GM12878 (cell line): ENCODE results near the gene ARAP2. TPM values are rescaled to one million over a fixed set of nuclear protein-coding genes. Genes with fewer than 3 reads are reported as not detected.

ENCODE experiments used
- ATAC-seq: fragments of 200-7000 bp; cut with Tn5 transposase; 3 replicates; pipeline ENCODE4 v1.9.1; 2020; ENCODE audit warnings: mild to moderate bottlenecking, moderate library complexity
- BruUV-seq: library from RNA; stranded (reverse); fragments of 400-500 nt; replicated peaks from 2 replicates; lab custom pipeline; 2021; lab: Mats Ljungman, UMichigan
- CTCF ChIA-PET: fragments of 300-600 bp; sonication (Branson Sonifier 250); formaldehyde crosslinking; extraction: SDS; loops from one replicate; lab custom pipeline; 2021; ENCODE audit warnings: inconsistent platforms; lab: Yijun Ruan, JAX
- POLR2A ChIA-PET: fragments of 350-600 bp; formaldehyde crosslinking; extraction: SDS; loops from one replicate; lab custom pipeline; 2021; ENCODE audit warnings: inconsistent platforms; lab: Charles Lee
- RAD21 ChIA-PET: fragments of 300-600 bp; sonication (Branson Sonifier 250); formaldehyde crosslinking; loops from one replicate; lab custom pipeline; 2023; ENCODE audit warnings: antibody characterized with exemption; ENCODE audit not compliant: unreplicated experiment; lab: Charles Lee
- SMC1A ChIA-PET: fragments of 300-600 bp; sonication (Branson Sonifier 250); formaldehyde crosslinking; loops from one replicate; lab custom pipeline; 2023; ENCODE audit not compliant: unreplicated experiment, uncharacterized antibody; lab: Charles Lee
- DNase-seq: peaks from one replicate; pipeline ENCODE4 v3.0.0-alpha.2; 2011; ENCODE audit warnings: low read depth, low spot score
- FAIRE-seq: peaks from 3 replicates; lab custom pipeline; 2011; peaks lifted over from hg19 to GRCh38; lab: Jason Lieb, UNC
- H2AFZ ChIP-seq: 2 replicates; pipeline ENCODE4 v1.6.0; 2011; ENCODE audit warnings: low read depth, low read length, control low read depth; ENCODE audit not compliant: control insufficient read depth
- H3K27ac ChIP-seq: 2 replicates; pipeline ENCODE4 v1.5.1; 2011; ENCODE audit warnings: control low read depth; ENCODE audit not compliant: control insufficient read depth, insufficient read depth
- H3K27me3 ChIP-seq, 2 experiments: replicated peaks in 1 of 2; 2 replicates each; pipeline versions ENCODE4 v1.6.0 to v1.6.1; 2011; ENCODE audit warnings: low read length in 1 of 2; ENCODE audit not compliant: control insufficient read depth in 2 of 2, insufficient read depth in 2 of 2
- H3K36me3 ChIP-seq, 2 experiments: 2 replicates each; pipeline ENCODE4 v1.5.1; 2011; ENCODE audit warnings: low read length in 1 of 2; ENCODE audit not compliant: control insufficient read depth in 2 of 2, insufficient read depth in 2 of 2
- H3K4me1 ChIP-seq: 2 replicates; pipeline ENCODE4 v1.6.1; 2011; ENCODE audit warnings: mild to moderate bottlenecking, low read length, moderate library complexity, mixed read lengths; ENCODE audit not compliant: control insufficient read depth, insufficient read depth
- H3K4me2 ChIP-seq: 2 replicates; pipeline ENCODE4 v1.6.0; 2011; ENCODE audit warnings: control low read depth; ENCODE audit not compliant: control insufficient read depth, insufficient read depth
- H3K4me3 ChIP-seq: fragments of 200-600 bp; sonication (generic); 2 replicates; pipeline ENCODE4 v1.5.1; 2016
- H3K79me2 ChIP-seq: 2 replicates; pipeline ENCODE4 v1.6.0; 2011; ENCODE audit warnings: low read length; ENCODE audit not compliant: control insufficient read depth, insufficient read depth
- H3K9ac ChIP-seq: 2 replicates; pipeline ENCODE4 v1.8.0; 2011; ENCODE audit warnings: low read length, control low read depth, mixed read lengths; ENCODE audit not compliant: control insufficient read depth, insufficient read depth
- H3K9me3 ChIP-seq: replicated peaks from 3 replicates; pipeline ENCODE4 v1.5.1; 2011; ENCODE audit warnings: mild to moderate bottlenecking, low read length; ENCODE audit not compliant: control insufficient read depth, insufficient read depth
- H4K20me1 ChIP-seq: 2 replicates; pipeline ENCODE4 v1.6.0; 2011; ENCODE audit not compliant: control insufficient read depth, insufficient read depth
- CREB1 ChIP-seq: IDR thresholded peaks from 2 replicates; pipeline ENCODE4 v1.6.1; 2012; ENCODE audit warnings: low read depth, mild to moderate bottlenecking, inconsistent platforms
- CREM ChIP-seq: IDR thresholded peaks from 2 replicates; pipeline ENCODE4 v1.6.1; 2014; ENCODE audit warnings: antibody characterized with exemption, low read depth
- EP300 ChIP-seq, 2 experiments: fragments of 150-350 bp in 1 of 2; IDR thresholded peaks; 2 replicates each; pipeline ENCODE4 v1.6.1; 2011 to 2012; ENCODE audit warnings: low read depth in 2 of 2, low read length in 2 of 2, borderline replicate concordance in 1 of 2, improper control_type of control experiment in 1 of 2, inconsistent platforms in 1 of 2; ENCODE audit not compliant: control insufficient read depth in 1 of 2
- IRF4 ChIP-seq: IDR thresholded peaks from 2 replicates; pipeline ENCODE4 v1.6.1; 2011; ENCODE audit warnings: low read depth, low read length
- NBN ChIP-seq: fragments of 450-650 bp; IDR thresholded peaks from 2 replicates; pipeline ENCODE4 v1.6.1; 2016
- SMAD5 ChIP-seq: IDR thresholded peaks from 2 replicates; pipeline ENCODE4 v1.6.1; 2016; ENCODE audit warnings: antibody characterized with exemption, low read depth
- SUPT20H ChIP-seq: IDR thresholded peaks from 2 replicates; pipeline ENCODE4 v1.6.1; 2011; ENCODE audit warnings: low read depth, mild to moderate bottlenecking, low read length, moderate library complexity, borderline replicate concordance; ENCODE audit not compliant: control insufficient read depth
- ZZZ3 ChIP-seq: IDR thresholded peaks from 2 replicates; pipeline ENCODE4 v1.6.1; 2011; ENCODE audit warnings: low read depth; ENCODE audit not compliant: control insufficient read depth, insufficient read length
- WGBS: methylation state at CpG from one replicate; pipeline ENCODE4 v1.1.6; 2016; ENCODE audit warnings: low lambda C conversion rate; ENCODE audit not compliant: insufficient replicate concordance, insufficient coverage; ENCODE audit errors: missing lambda C conversion rate; 5-methylcytosine and 5-hydroxymethylcytosine counted together
- in situ Hi-C: fragments of 300-500 bp; cut with MboI; formaldehyde crosslinking; loops from 9 replicates; pipeline ENCODE4 v1.14.3; 2018; ENCODE audit warnings: mixed read lengths
- intact Hi-C: fragments of 100-400 bp; cut with micrococcal nuclease; formaldehyde crosslinking; loops from one replicate; pipeline ENCODE4 v1.14.2; 2022; ENCODE audit not compliant: unreplicated experiment
- polyA plus RNA-seq, 11 experiments: library from polyadenylated mRNA; depleted of rRNA in 4 of 11; unstranded in 6 of 11; stranded (reverse) in 5 of 11; fragments of >200 nt; fragmentation: Nextera tagmentation in 4 of 11; fragmentation: Illumina TruSeq in 1 of 11; extraction: Ambion mirVana in 4 of 11; extraction: Trizol in 1 of 11; gene quantifications; 1 replicate in 1 of 11; 2 replicates in 10 of 11; pipeline versions ENCODE4 v1.2.1 to v1.2.3, GENCODE V29; 2011 to 2016; ENCODE audit warnings: inconsistent platforms in 2 of 11, missing spikeins in 2 of 11, low read depth in 1 of 11
- total RNA-seq, 4 experiments: library from RNA; depleted of rRNA in 3 of 4; stranded (reverse); fragments of >200 nt in 3 of 4; fragmentation: Illumina TruSeq in 1 of 4; extraction: Trizol in 1 of 4; gene quantifications; 2 replicates each; pipeline versions ENCODE4 v1.2.1 to v1.2.3, GENCODE V29; 2013 to 2021
- TF ChIP-seq, protein P1 (sequence below): fragments of 450-650 bp; conservative IDR thresholded peaks from 2 replicates; pipeline ENCODE4 v1.6.1; 2017; ENCODE audit warnings: mild to moderate bottlenecking, moderate library complexity
- TF ChIP-seq, protein P2 (sequence below): fragments of 450-650 bp; IDR thresholded peaks from 2 replicates; pipeline ENCODE4 v1.6.1; 2017; ENCODE audit warnings: mild to moderate bottlenecking, low read depth, inconsistent platforms; ENCODE audit not compliant: poor library complexity, severe bottlenecking
- TF ChIP-seq, protein P3 (sequence below): fragments of 450-650 bp; IDR thresholded peaks from 2 replicates; pipeline ENCODE4 v1.6.1; 2016; ENCODE audit warnings: mild to moderate bottlenecking

ARAP2 gene
- total and polyA plus RNA-seq, 10 of the 15 experiments (the other 5 are each of a cell fraction or from before 2014, with no cell fraction given) = 5.4 to 36.1 (median 12.2) TPM

DNA sequence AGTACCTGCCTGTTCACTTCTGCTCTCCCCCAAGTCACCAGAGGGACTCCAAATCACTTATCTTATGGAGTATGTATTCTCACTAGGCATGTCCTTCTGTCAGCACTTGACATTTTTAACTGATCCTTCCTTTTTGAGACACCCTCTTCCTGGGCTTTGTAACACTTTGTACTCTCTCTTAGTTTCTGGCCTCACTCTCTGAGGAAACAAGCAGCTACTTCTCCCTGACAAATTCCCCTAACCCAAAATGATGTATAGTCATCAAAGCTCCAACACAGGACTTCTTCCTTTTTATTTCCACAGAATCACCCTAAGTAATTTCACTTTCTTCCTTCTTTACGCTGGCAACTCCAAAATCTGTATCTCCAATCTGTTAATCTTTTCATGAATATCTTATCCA is 101.8 kb downstream of the ARAP2 start (continued):
- TF ChIP-seq, protein P1, sequence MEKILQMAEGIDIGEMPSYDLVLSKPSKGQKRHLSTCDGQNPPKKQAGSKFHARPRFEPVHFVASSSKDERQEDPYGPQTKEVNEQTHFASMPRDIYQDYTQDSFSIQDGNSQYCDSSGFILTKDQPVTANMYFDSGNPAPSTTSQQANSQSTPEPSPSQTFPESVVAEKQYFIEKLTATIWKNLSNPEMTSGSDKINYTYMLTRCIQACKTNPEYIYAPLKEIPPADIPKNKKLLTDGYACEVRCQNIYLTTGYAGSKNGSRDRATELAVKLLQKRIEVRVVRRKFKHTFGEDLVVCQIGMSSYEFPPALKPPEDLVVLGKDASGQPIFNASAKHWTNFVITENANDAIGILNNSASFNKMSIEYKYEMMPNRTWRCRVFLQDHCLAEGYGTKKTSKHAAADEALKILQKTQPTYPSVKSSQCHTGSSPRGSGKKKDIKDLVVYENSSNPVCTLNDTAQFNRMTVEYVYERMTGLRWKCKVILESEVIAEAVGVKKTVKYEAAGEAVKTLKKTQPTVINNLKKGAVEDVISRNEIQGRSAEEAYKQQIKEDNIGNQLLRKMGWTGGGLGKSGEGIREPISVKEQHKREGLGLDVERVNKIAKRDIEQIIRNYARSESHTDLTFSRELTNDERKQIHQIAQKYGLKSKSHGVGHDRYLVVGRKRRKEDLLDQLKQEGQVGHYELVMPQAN = no peak
- no peak for TF ChIP-seq ZZZ3
- TF ChIP-seq EP300 (IDR thresholded peaks at IDR 0.05; ENCODE audit: borderline replicate concordance in 1 of 2, control insufficient read depth in 1 of 2, low read depth in 2 of 2, low read length in 2 of 2) = no peak
- no peak for TF ChIP-seq NBN
- no peak for TF ChIP-seq IRF4
- no peak for TF ChIP-seq SUPT20H
- TF ChIP-seq, protein P2, sequence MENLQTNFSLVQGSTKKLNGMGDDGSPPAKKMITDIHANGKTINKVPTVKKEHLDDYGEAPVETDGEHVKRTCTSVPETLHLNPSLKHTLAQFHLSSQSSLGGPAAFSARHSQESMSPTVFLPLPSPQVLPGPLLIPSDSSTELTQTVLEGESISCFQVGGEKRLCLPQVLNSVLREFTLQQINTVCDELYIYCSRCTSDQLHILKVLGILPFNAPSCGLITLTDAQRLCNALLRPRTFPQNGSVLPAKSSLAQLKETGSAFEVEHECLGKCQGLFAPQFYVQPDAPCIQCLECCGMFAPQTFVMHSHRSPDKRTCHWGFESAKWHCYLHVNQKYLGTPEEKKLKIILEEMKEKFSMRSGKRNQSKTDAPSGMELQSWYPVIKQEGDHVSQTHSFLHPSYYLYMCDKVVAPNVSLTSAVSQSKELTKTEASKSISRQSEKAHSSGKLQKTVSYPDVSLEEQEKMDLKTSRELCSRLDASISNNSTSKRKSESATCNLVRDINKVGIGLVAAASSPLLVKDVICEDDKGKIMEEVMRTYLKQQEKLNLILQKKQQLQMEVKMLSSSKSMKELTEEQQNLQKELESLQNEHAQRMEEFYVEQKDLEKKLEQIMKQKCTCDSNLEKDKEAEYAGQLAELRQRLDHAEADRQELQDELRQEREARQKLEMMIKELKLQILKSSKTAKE = no peak
- TF ChIP-seq CREB1 = no peak

DNA sequence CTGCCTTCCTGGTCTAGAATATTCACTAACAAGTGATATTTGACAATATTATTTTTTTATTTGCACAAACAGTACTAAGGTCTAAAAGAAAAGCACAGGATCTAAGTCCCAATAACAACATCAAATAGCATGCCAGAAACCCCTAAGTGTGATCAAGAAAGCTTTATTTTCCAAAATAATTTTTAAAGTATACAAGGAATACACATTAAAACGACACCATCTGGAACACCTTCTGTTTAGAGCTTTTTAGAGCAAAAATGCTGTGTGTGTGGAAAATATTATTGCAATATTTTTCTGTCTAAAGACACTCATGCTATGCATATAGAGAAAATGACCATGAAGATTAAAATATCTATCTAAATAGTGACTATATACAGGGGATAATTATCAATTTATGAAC is 103.1 kb downstream of the ARAP2 start:
- no peaks in the 10 kb centered on the region for H3K4me1 ChIP-seq
- no peaks in the 10 kb centered on the region for H3K27me3 ChIP-seq
- DNase-seq (no peak), FAIRE-seq (no peak), ATAC-seq (no peak)
- H3K4me3 ChIP-seq = no peak overlapping the region
- no peaks in the 10 kb centered on the region for H3K79me2 ChIP-seq
- TF ChIP-seq, protein P3, sequence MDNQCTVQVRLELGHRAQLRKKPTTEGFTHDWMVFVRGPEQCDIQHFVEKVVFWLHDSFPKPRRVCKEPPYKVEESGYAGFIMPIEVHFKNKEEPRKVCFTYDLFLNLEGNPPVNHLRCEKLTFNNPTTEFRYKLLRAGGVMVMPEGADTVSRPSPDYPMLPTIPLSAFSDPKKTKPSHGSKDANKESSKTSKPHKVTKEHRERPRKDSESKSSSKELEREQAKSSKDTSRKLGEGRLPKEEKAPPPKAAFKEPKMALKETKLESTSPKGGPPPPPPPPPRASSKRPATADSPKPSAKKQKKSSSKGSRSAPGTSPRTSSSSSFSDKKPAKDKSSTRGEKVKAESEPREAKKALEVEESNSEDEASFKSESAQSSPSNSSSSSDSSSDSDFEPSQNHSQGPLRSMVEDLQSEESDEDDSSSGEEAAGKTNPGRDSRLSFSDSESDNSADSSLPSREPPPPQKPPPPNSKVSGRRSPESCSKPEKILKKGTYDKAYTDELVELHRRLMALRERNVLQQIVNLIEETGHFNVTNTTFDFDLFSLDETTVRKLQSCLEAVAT = no peak
- TF ChIP-seq CREM (no peak), EP300 (IDR thresholded peaks at IDR 0.05; ENCODE audit: borderline replicate concordance in 1 of 2, control insufficient read depth in 1 of 2, low read depth in 2 of 2, low read length in 2 of 2) (no peak), SMAD5 (no peak)
- no peak overlapping the region for H2AFZ ChIP-seq
- RAD21 ChIA-PET = interaction anchor here (1.1 kb wide), 1 partner anchor 11 kb away, joined by 4 read pairs; no protein-coding TSS in a partner anchor
- SMC1A ChIA-PET = interaction anchor here (1.0 to 4.3 kb wide), 4 partner anchors 10 to 36 kb away, joined by 3 to 22 read pairs (median 6); no protein-coding TSS in a partner anchor
- peaks cover 0 to 5% of the 10 kb centered on the region in 2 experiments; a peak in 1 of 4 replicates for H3K36me3 ChIP-seq
- intact Hi-C loops = no loop called here
- 91% methylated on average over 1 of the region's 1 CpG for WGBS
- H3K9me3 ChIP-seq = no peaks in the 10 kb centered on the region
- no peak overlapping the region for H3K9ac ChIP-seq
- H3K27ac ChIP-seq = no peak overlapping the region
- CTCF ChIA-PET = interaction anchor here (0.6 to 1.8 kb wide), 2 partner anchors 10 to 1710 kb away, joined by 3 to 5 read pairs; no protein-coding TSS in a partner anchor
- POLR2A ChIA-PET = no interaction called here
- in situ Hi-C loops = no loop called here
- no TSS peak for BruUV-seq
- no peaks in the 10 kb centered on the region for H4K20me1 ChIP-seq
- H3K4me2 ChIP-seq = no peak overlapping the region
